ENCODE measurements around the gene SLC13A2. TPM values are rescaled to one million over a fixed set of nuclear protein-coding genes. Genes with fewer than 3 reads are reported as not detected.

SLC13A2 gene
- total RNA-seq, 1 experiment from 2014 or later = not detected

GRCh38 chr17:28523876-28524275 is 50.4 kb downstream of the SLC13A2 start:
- H3K9me3 ChIP-seq (ENCODE audit: low read depth, low read length, poor library complexity, severe bottlenecking) = no peaks in the 10 kb centered on the region
- ChIA-PET CTCF (no interaction called here), POLR2A (ENCODE audit: low non-redundant PET) (no interaction called here)
- H3K27ac ChIP-seq (ENCODE audit: low read depth, low read length, poor library complexity, severe bottlenecking) = no peak overlapping the region
- H3K27me3 ChIP-seq (replicated peaks; ENCODE audit: insufficient read depth, low read depth, low read length, poor library complexity) = no peaks in the 10 kb centered on the region
- DNase-seq (ENCODE audit: low spot score) = no peak
- intact Hi-C loops (cut with micrococcal nuclease; ENCODE audit: unreplicated experiment) = no loop called here
- H3K36me3 ChIP-seq (ENCODE audit: insufficient read depth, low read length, poor library complexity, severe bottlenecking) = no peaks in the 10 kb centered on the region
- BruUV-seq (replicated peaks) = no TSS peak
- TF ChIP-seq CTCF (conservative IDR thresholded peaks at IDR 0.05; ENCODE audit: low read depth, low read length) = no peak
- no peak for TF ChIP-seq EZH2 (IDR thresholded peaks at IDR 0.05; ENCODE audit: borderline replicate concordance, low read depth, low read length, poor library complexity, severe bottlenecking)
- H3K4me3 ChIP-seq (ENCODE audit: low read depth, low read length, poor library complexity, severe bottlenecking) = no peak overlapping the region
- no peaks in the 10 kb centered on the region for H3K4me1 ChIP-seq (ENCODE audit: insufficient read depth, low read length, poor library complexity, severe bottlenecking)

GRCh38 chr17:28524476-28525424 is 51.3 kb downstream of the SLC13A2 start:
- no peaks in the 10 kb centered on the region for H3K4me1 ChIP-seq (ENCODE audit: insufficient read depth, low read length, poor library complexity, severe bottlenecking)
- H3K27me3 ChIP-seq (replicated peaks; ENCODE audit: insufficient read depth, low read depth, low read length, poor library complexity) = no peaks in the 10 kb centered on the region
- POLR2A ChIA-PET (ENCODE audit: low non-redundant PET) = no interaction called here
- H3K9me3 ChIP-seq (ENCODE audit: low read depth, low read length, poor library complexity, severe bottlenecking) = no peaks in the 10 kb centered on the region
- intact Hi-C loops (cut with micrococcal nuclease; ENCODE audit: unreplicated experiment) = no loop called here
- H3K27ac ChIP-seq (ENCODE audit: low read depth, low read length, poor library complexity, severe bottlenecking) = no peak overlapping the region
- TF ChIP-seq CTCF (conservative IDR thresholded peaks at IDR 0.05; ENCODE audit: low read depth, low read length) (no peak), EZH2 (IDR thresholded peaks at IDR 0.05; ENCODE audit: borderline replicate concordance, low read depth, low read length, poor library complexity, severe bottlenecking) (no peak)
- no peak for DNase-seq (ENCODE audit: low spot score)
- H3K4me3 ChIP-seq (ENCODE audit: low read depth, low read length, poor library complexity, severe bottlenecking) = no peak overlapping the region
- H3K36me3 ChIP-seq (ENCODE audit: insufficient read depth, low read length, poor library complexity, severe bottlenecking) = no peaks in the 10 kb centered on the region
- BruUV-seq (replicated peaks) = no TSS peak
- CTCF ChIA-PET = no interaction called here

GRCh38 chr17:28526381-28526780 is 52.9 kb downstream of the SLC13A2 start:
- Histone ChIP-seq H3K27ac (ENCODE audit: low read depth, low read length, poor library complexity, severe bottlenecking) (no peak overlapping the region), H3K4me1 (ENCODE audit: insufficient read depth, low read length, poor library complexity, severe bottlenecking) (no peaks in the 10 kb centered on the region), H3K4me3 (ENCODE audit: low read depth, low read length, poor library complexity, severe bottlenecking) (no peak overlapping the region), H3K9me3 (ENCODE audit: low read depth, low read length, poor library complexity, severe bottlenecking) (no peaks in the 10 kb centered on the region), H3K36me3 (ENCODE audit: insufficient read depth, low read length, poor library complexity, severe bottlenecking) (no peaks in the 10 kb centered on the region), H3K27me3 (replicated peaks; ENCODE audit: insufficient read depth, low read depth, low read length, poor library complexity) (peaks cover 5% of the 10 kb centered on the region)
- TF ChIP-seq CTCF (conservative IDR thresholded peaks at IDR 0.05; ENCODE audit: low read depth, low read length) (no peak), EZH2 (IDR thresholded peaks at IDR 0.05; ENCODE audit: borderline replicate concordance, low read depth, low read length, poor library complexity, severe bottlenecking) (no peak)
- POLR2A ChIA-PET (ENCODE audit: low non-redundant PET) = no interaction called here
- CTCF ChIA-PET = no interaction called here
- intact Hi-C loops (cut with micrococcal nuclease; ENCODE audit: unreplicated experiment) = no loop called here
- BruUV-seq (replicated peaks) = no TSS peak
- no peak for DNase-seq (ENCODE audit: low spot score)

Data from A673 (cell line).